IMR-90 (cell line): ENCODE measurements around the gene ATP8B3. TPM values are rescaled to one million over a fixed set of nuclear protein-coding genes. Genes with fewer than 3 reads are reported as not detected.

ENCODE experiments used
- ATAC-seq: fragments of 200-7000 bp; cut with Tn5 transposase; 2 replicates; pipeline ENCODE4 v1.9.1; 2020; ENCODE audit warnings: low read depth, mild to moderate bottlenecking, moderate library complexity
- BruUV-seq: library from RNA; stranded (reverse); fragments of 400-500 nt; replicated peaks from 2 replicates; lab custom pipeline; 2021; lab: Mats Ljungman, UMichigan
- CTCF ChIA-PET: fragments of 300-600 bp; formaldehyde crosslinking; extraction: SDS; loops from one replicate; lab custom pipeline; 2021; ENCODE audit warnings: antibody characterized with exemption; lab: Yijun Ruan, JAX
- POLR2A ChIA-PET: fragments of 300-600 bp; sonication (Branson Sonifier 250); formaldehyde crosslinking; loops from one replicate; lab custom pipeline; 2022; ENCODE audit warnings: antibody characterized with exemption; ENCODE audit not compliant: unreplicated experiment; lab: Charles Lee
- DNase-seq: peaks from one replicate; pipeline ENCODE4 v3.0.0; 2013
- H2AFZ ChIP-seq: replicated peaks from 2 replicates; pipeline ENCODE3; 2013; ENCODE audit warnings: low read length, mild to moderate bottlenecking; ENCODE audit not compliant: poor library complexity
- H2AK5ac ChIP-seq: 2 replicates; pipeline ENCODE4 v1.6.1; 2013; ENCODE audit warnings: low read depth, low read length, inconsistent platforms
- H2AK9ac ChIP-seq: replicated peaks from 2 replicates; pipeline ENCODE3; 2013; ENCODE audit warnings: mild to moderate bottlenecking, low read depth, low read length, moderate library complexity; ENCODE audit not compliant: poor library complexity
- H2BK120ac ChIP-seq: 2 replicates; pipeline ENCODE4 v1.6.1; 2013; ENCODE audit warnings: low read depth, low read length, inconsistent platforms
- H2BK15ac ChIP-seq: 3 replicates; pipeline ENCODE4 v1.6.1; 2013; ENCODE audit warnings: low read depth, low read length, inconsistent platforms
- H2BK20ac ChIP-seq: 2 replicates; pipeline ENCODE4 v1.6.1; 2013; ENCODE audit warnings: low read depth, mild to moderate bottlenecking, inconsistent platforms, low read length, moderate library complexity
- H2BK5ac ChIP-seq: 2 replicates; pipeline ENCODE4 v1.6.1; 2013; ENCODE audit warnings: mild to moderate bottlenecking, low read depth, low read length, inconsistent platforms; ENCODE audit not compliant: poor library complexity, severe bottlenecking
- H3K14ac ChIP-seq: replicated peaks from 2 replicates; pipeline ENCODE4 v1.6.1; 2013; ENCODE audit warnings: low read depth, low read length, inconsistent platforms
- H3K18ac ChIP-seq: 2 replicates; pipeline ENCODE4 v1.6.1; 2013; ENCODE audit warnings: low read depth, low read length, control low read depth
- H3K23ac ChIP-seq: 2 replicates; pipeline ENCODE4 v1.6.1; 2013; ENCODE audit warnings: low read depth, low read length, inconsistent platforms
- H3K27ac ChIP-seq: 2 replicates; pipeline ENCODE4 v1.5.1; 2013; ENCODE audit warnings: mild to moderate bottlenecking, control low read depth, low read length; ENCODE audit not compliant: insufficient read depth
- H3K27me3 ChIP-seq: 2 replicates; pipeline ENCODE4 v1.6.1; 2013; ENCODE audit warnings: low read length; ENCODE audit not compliant: control insufficient read depth, insufficient read depth
- H3K36me3 ChIP-seq: 2 replicates; pipeline ENCODE4 v1.6.1; 2013; ENCODE audit warnings: low read length, mixed read lengths; ENCODE audit not compliant: control insufficient read depth, insufficient read depth
- H3K4ac ChIP-seq: 2 replicates; pipeline ENCODE4 v1.6.1; 2013; ENCODE audit warnings: low read depth, low read length, inconsistent platforms
- H3K4me1 ChIP-seq: 2 replicates; pipeline ENCODE4 v1.6.1; 2013; ENCODE audit warnings: low read length, mixed read lengths; ENCODE audit not compliant: control insufficient read depth, insufficient read depth
- H3K4me2 ChIP-seq: 2 replicates; pipeline ENCODE4 v1.6.1; 2013; ENCODE audit warnings: low read depth, mild to moderate bottlenecking, control low read depth, low read length, moderate library complexity
- H3K4me3 ChIP-seq: 2 replicates; pipeline ENCODE4 v1.5.1; 2013; ENCODE audit warnings: low read depth, mild to moderate bottlenecking, control low read depth, low read length, moderate library complexity; ENCODE audit not compliant: insufficient read depth
- H3K56ac ChIP-seq: 2 replicates; pipeline ENCODE4 v1.6.1; 2013; ENCODE audit warnings: low read length, inconsistent platforms; ENCODE audit not compliant: insufficient read depth; ENCODE audit errors: extremely low read depth
- H3K79me1 ChIP-seq, 2 experiments: 2 replicates each; pipeline ENCODE4 v1.6.1; 2013; ENCODE audit warnings: low read length in 2 of 2, inconsistent platforms in 1 of 2, low read depth in 1 of 2
- H3K9ac ChIP-seq: 2 replicates; pipeline ENCODE4 v1.6.1; 2013; ENCODE audit warnings: low read depth, low read length, control low read depth
- H3K9me1 ChIP-seq: 2 replicates; pipeline ENCODE4 v1.6.1; 2013; ENCODE audit warnings: low read length, inconsistent platforms; ENCODE audit not compliant: insufficient read depth
- H3K9me3 ChIP-seq: 2 replicates; pipeline ENCODE4 v1.6.1; 2013; ENCODE audit warnings: low read length; ENCODE audit not compliant: control insufficient read depth, insufficient read depth
- H4K20me1 ChIP-seq: 2 replicates; pipeline ENCODE4 v1.6.1; 2013; ENCODE audit warnings: low read length, inconsistent platforms; ENCODE audit not compliant: insufficient read depth
- H4K5ac ChIP-seq: 2 replicates; pipeline ENCODE4 v1.6.1; 2013; ENCODE audit warnings: mild to moderate bottlenecking, low read depth, low read length, control low read depth
- H4K8ac ChIP-seq, 2 experiments: 2 replicates each; pipeline ENCODE4 v1.6.1; 2013; ENCODE audit warnings: low read depth in 2 of 2, low read length in 2 of 2, control low read depth in 1 of 2, inconsistent platforms in 1 of 2
- H4K91ac ChIP-seq: 2 replicates; pipeline ENCODE4 v1.6.1; 2013; ENCODE audit warnings: low read depth, low read length, inconsistent platforms; ENCODE audit not compliant: insufficient read depth
- CTCF ChIP-seq: conservative IDR thresholded peaks from 2 replicates; pipeline ENCODE4 v1.5.1; 2012; ENCODE audit warnings: mild to moderate bottlenecking, low read depth, low read length, improper control_type of control experiment
- ELK1 ChIP-seq: fragments of 150-350 bp; IDR thresholded peaks from 2 replicates; pipeline ENCODE4 v1.6.1; 2016; ENCODE audit warnings: low read depth, mild to moderate bottlenecking, low read length, moderate library complexity, borderline replicate concordance
- MAFK ChIP-seq: IDR thresholded peaks from 2 replicates; pipeline ENCODE4 v1.6.1; 2012; ENCODE audit warnings: low read depth, low read length, improper control_type of control experiment
- MAZ ChIP-seq: IDR thresholded peaks from 2 replicates; pipeline ENCODE4 v1.6.1; 2012; ENCODE audit warnings: low read depth, mild to moderate bottlenecking, low read length, improper control_type of control experiment, moderate library complexity, borderline replicate concordance
- POLR2A ChIP-seq: IDR thresholded peaks from 2 replicates; pipeline ENCODE4 v1.6.1; 2012; ENCODE audit warnings: mild to moderate bottlenecking, low read depth, low read length
- SMC3 ChIP-seq: fragments of 150-350 bp; IDR thresholded peaks from 2 replicates; pipeline ENCODE4 v1.6.1; 2016; ENCODE audit warnings: low read depth, mild to moderate bottlenecking, antibody characterized with exemption, low read length, moderate library complexity
- WGBS, 2 experiments: methylation state at CpG; one replicate each; pipeline versions ENCODE4 v1.1.5 to v1.1.7; 2013; ENCODE audit warnings: missing lambda C conversion rate in 2 of 2; ENCODE audit not compliant: insufficient read length in 1 of 2; ENCODE audit errors: extremely low coverage in 2 of 2; 5-methylcytosine and 5-hydroxymethylcytosine counted together
- dilution Hi-C: fragments of 300-500 bp; cut with HindIII; formaldehyde crosslinking; loops from one replicate; pipeline ENCODE4 v1.14.3; 2018; ENCODE audit warnings: low sequenced_read_pairs; ENCODE audit not compliant: unreplicated experiment
- in situ Hi-C: fragments of 300-500 bp; cut with MboI; formaldehyde crosslinking; loops from 3 replicates; pipeline ENCODE4 v1.14.3; 2019; ENCODE audit warnings: low sequenced_read_pairs, inconsistent platforms, mixed read lengths
- intact Hi-C: fragments of 100-400 bp; cut with micrococcal nuclease; formaldehyde crosslinking; loops from 2 replicates; pipeline ENCODE4 v1.10.0; 2022
- polyA plus RNA-seq, 3 experiments: library from polyadenylated mRNA; depleted of rRNA; stranded (reverse); fragments of >200 nt; gene quantifications; 2 replicates each; pipeline ENCODE4 v1.2.3, GENCODE V29; 2012; ENCODE audit warnings: low replicate concordance in 1 of 3
- total RNA-seq: library from RNA; depleted of rRNA; stranded (reverse); fragments of >200 nt; gene quantifications from 2 replicates; pipeline ENCODE4 v1.2.3, GENCODE V29; 2012

ATP8B3 gene
- total and polyA plus RNA-seq, 2 of the 4 experiments (the other 2 are of a cell fraction), result 1.6 to 8.1 TPM

GRCh38 chr19:1768918-1769644, 43.0 kb downstream of the ATP8B3 start:
- BruUV-seq, result no TSS peak
- intact Hi-C loops (no loop called here), in situ Hi-C loops (loop anchor here (5.0 kb wide), 1 partner anchor 92 kb away; no protein-coding TSS in a partner anchor), dilution Hi-C loops (no loop called here)
- Histone ChIP-seq H3K4me2 (no peak overlapping the region), H2BK5ac (no peak overlapping the region), H3K23ac (no peak overlapping the region), H3K79me1 (no peaks in the 10 kb centered on the region), H2AK5ac (no peak overlapping the region), H3K9me3 (peaks cover 12% of the 10 kb centered on the region), H3K4me1 (no peaks in the 10 kb centered on the region), H3K27ac (no peak overlapping the region), H3K9ac (no peak overlapping the region), H3K9me1 (no peaks in the 10 kb centered on the region), H3K18ac (no peak overlapping the region), H4K20me1 (no peaks in the 10 kb centered on the region), H4K5ac (no peak overlapping the region), H4K91ac (no peak overlapping the region), H4K8ac (no peak overlapping the region), H3K56ac (no peak overlapping the region), H3K27me3 (peaks cover 60% of the 10 kb centered on the region), H2BK20ac (no peak overlapping the region), H2BK120ac (no peak overlapping the region), H2AFZ (peak overlapping the region; percentile 58), H3K4ac (no peak overlapping the region), H2BK15ac (no peak overlapping the region), H3K14ac (no peak overlapping the region), H2AK9ac (no peak overlapping the region), H3K4me3 (no peak overlapping the region), H3K36me3 (no peaks in the 10 kb centered on the region)
- CTCF ChIA-PET, result no interaction called here
- no peak for TF ChIP-seq CTCF
- TF ChIP-seq SMC3, result no peak
- no peak for TF ChIP-seq ELK1
- no peak for TF ChIP-seq POLR2A
- TF ChIP-seq MAFK, result no peak
- TF ChIP-seq MAZ, result no peak
- 55% methylated on average over 3 of the region's 9 CpGs; no CpG with 5 or more reads in 1 of the 2 experiments for WGBS, 2 experiments
- DNase-seq (no peak), ATAC-seq (no peak)
- POLR2A ChIA-PET, result no interaction called here
